Spleen (tissue), 11 donors: ENCODE results near the gene FLOT2. TPM values are rescaled to one million over a fixed set of nuclear protein-coding genes. Genes with fewer than 3 reads are reported as not detected.

ENCODE experiments used
- DNase-seq: peaks from one replicate; pipeline ENCODE4 v3.0.0-alpha.2; 2020
- H3K27ac ChIP-seq, 8 donors: fragments of 200-600 bp; sonication (generic) in 7 of 8; 1 replicate in 4 of 8; 2 replicates in 4 of 8; pipeline versions ENCODE4 v1.5.0 to v1.8.0; 2016 to 2021; ENCODE audit warnings: inconsistent platforms in 4 of 8, mild to moderate bottlenecking in 4 of 8, moderate library complexity in 1 of 8
- H3K27me3 ChIP-seq, 7 donors: fragments of 200-600 bp; sonication (generic) in 6 of 7; replicated peaks in 1 of 7; 1 replicate in 4 of 7; 2 replicates in 3 of 7; pipeline versions ENCODE4 v1.5.0 to v1.8.0; 2016 to 2021; ENCODE audit warnings: inconsistent platforms in 3 of 7, mild to moderate bottlenecking in 1 of 7
- H3K36me3 ChIP-seq, 6 donors: fragments of 200-600 bp; sonication (generic) in 5 of 6; 1 replicate in 4 of 6; 2 replicates in 2 of 6; pipeline versions ENCODE4 v1.5.0 to v1.8.0; 2016 to 2021; ENCODE audit warnings: inconsistent platforms in 2 of 6
- H3K4me1 ChIP-seq, 6 donors: fragments of 200-600 bp; sonication (generic) in 5 of 6; 1 replicate in 3 of 6; 2 replicates in 3 of 6; pipeline versions ENCODE4 v1.5.0 to v1.8.0; 2016 to 2021; ENCODE audit warnings: inconsistent platforms in 3 of 6
- H3K4me3 ChIP-seq, 8 donors: fragments of 200-600 bp; sonication (generic) in 7 of 8; 1 replicate in 4 of 8; 2 replicates in 4 of 8; pipeline versions ENCODE4 v1.5.0 to v1.8.0; 2016 to 2021; ENCODE audit warnings: inconsistent platforms in 4 of 8, mild to moderate bottlenecking in 4 of 8, moderate library complexity in 2 of 8
- H3K9me3 ChIP-seq, 8 donors: fragments of 200-600 bp; sonication (generic) in 7 of 8; 1 replicate in 4 of 8; 2 replicates in 4 of 8; pipeline versions ENCODE4 v1.5.0 to v1.8.0; 2016 to 2021; ENCODE audit warnings: inconsistent platforms in 4 of 8
- POLR2A ChIP-seq, 3 donors: fragments of 450-650 bp; IDR thresholded peaks; one replicate each; pipeline ENCODE4 v1.5.1; 2017; ENCODE audit warnings: antibody characterized with exemption in 3 of 3, mild to moderate bottlenecking in 1 of 3
- POLR2AphosphoS5 ChIP-seq, 3 donors: sonication (generic); formaldehyde crosslinking; IDR thresholded peaks; one replicate each; pipeline ENCODE4 v1.5.1; 2017; ENCODE audit warnings: antibody characterized with exemption in 3 of 3
- WGBS, 5 donors: extraction: QIAGEN DNeasy Blood & Tissue Kit in 3 of 5; methylation state at CpG; one replicate each; pipeline versions ENCODE4 v1.1.5 to v1.1.7; 2013 to 2018; 5-methylcytosine and 5-hydroxymethylcytosine counted together
- intact Hi-C: fragments of 100-400 bp; cut with DNase I; formaldehyde crosslinking; loops from one replicate; pipeline ENCODE4 v1.15.0; 2023; ENCODE audit warnings: low total_unique reads
- polyA plus RNA-seq, 3 donors: library from polyadenylated mRNA; stranded (reverse); fragments of 200-250 nt; gene quantifications; one replicate each; pipeline ENCODE4 v1.2.1, GENCODE V29; 2013
- total RNA-seq, 7 donors: library from RNA; depleted of rRNA in 3 of 7; stranded (reverse); fragments of >200 nt in 3 of 7; fragmentation: NEBNext Ultra II Directional in 4 of 7; extraction: Animal tissue kit (Norgen Biotek cat#: 25700) in 4 of 7; gene quantifications; one replicate each; pipeline versions ENCODE4 v1.1.0 to v1.2.1, GENCODE V29; 2016 to 2021
- TF ChIP-seq, protein P1 (sequence below), 11 experiments: fragments of 200-600 bp in 7 of 11; fragments of 450-650 bp in 4 of 11; sonication (generic) in 4 of 11; IDR thresholded peaks in 8 of 11; conservative IDR thresholded peaks in 3 of 11; 1 replicate in 7 of 11; 2 replicates in 4 of 11; pipeline versions ENCODE4 v1.4.0 to v1.8.0; 2016 to 2021; ENCODE audit warnings: antibody characterized with exemption in 11 of 11, inconsistent platforms in 4 of 11, mild to moderate bottlenecking in 1 of 11
- donor health status: healthy with polysubstance abuse.
- donor health status: DM: no; HTN: no; CAD: no; lungs with moderate emphysema.
- donor health status: DM: no; HTN: no; CAD: no.
- donor health status: Bipolar disorder and iron deficiency.
- donor health status: healthy.
- donor health status: DM: no; HTN: no; CAD: no.
- donor health status: DM: yes; HTN: yes; CAD: no.

FLOT2 gene
- total and polyA plus RNA-seq, 10 donors, result 80.8 to 259 (median 184) TPM

DNA sequence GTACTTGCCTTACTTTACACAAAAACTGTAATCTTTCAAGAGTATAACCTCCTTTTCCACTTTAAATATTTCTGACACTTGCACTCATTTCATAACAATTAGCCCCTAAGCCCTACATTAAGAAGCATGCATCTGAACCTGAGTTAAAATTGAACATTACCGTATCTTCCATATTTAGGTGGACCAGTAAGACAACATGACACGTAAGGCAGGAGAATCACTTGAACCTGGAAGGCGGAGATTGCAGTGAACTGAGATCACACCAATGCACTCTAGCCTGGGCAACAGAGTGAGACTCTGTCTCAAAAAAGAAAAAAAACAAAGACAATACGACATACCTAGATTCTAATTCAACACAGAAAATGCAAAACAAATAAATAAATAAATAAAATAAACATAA is 46.8 kb upstream of the FLOT2 start:
- intact Hi-C loops, result no loop called here

DNA sequence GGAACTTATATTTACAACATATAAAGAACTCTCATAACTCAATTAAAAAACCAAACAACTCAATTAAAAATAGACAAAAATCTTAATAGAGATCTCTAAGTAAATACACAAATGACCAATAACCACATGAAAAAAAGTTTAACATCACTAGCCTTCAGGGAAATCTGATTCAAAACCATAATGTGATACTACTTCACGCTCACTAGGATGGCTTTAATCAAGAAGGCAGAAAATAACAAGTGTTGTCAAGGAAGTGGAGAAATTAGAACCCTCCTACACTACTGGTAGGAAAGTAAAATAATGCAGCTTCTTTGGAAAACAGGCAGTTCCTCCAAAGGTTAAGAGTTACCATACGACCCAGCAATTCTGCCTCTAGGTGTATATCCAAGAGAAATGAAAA is 45.4 kb upstream of the FLOT2 start:
- peaks cover 53 to 100% (median 98%) of the 10 kb centered on the region in 6 donors for H3K4me1 ChIP-seq
- intact Hi-C loops, result no loop called here

More for the DNA sequence above, 46.8 kb upstream of the FLOT2 start:
- 88 to 95% (median 91%) methylated on average over 4 of the region's 4 CpGs for WGBS, 5 donors
- DNase-seq, result no peak
- Histone ChIP-seq H3K36me3 (peaks cover 0 to 44% (median 6%) of the 10 kb centered on the region in 6 donors), H3K9me3 (no peaks in the 10 kb centered on the region), H3K27me3 (no peaks in the 10 kb centered on the region), H3K4me3 (no peak overlapping the region), H3K4me1 (peaks cover 51 to 98% (median 94%) of the 10 kb centered on the region in 6 donors), H3K27ac (peak overlapping the region in 2 of 8 donors; percentile 2 to 100)
- no peak for TF ChIP-seq POLR2A (IDR thresholded peaks at IDR 0.05)
- no peak for TF ChIP-seq POLR2AphosphoS5 (IDR thresholded peaks at IDR 0.05)
- TF ChIP-seq, protein P1, sequence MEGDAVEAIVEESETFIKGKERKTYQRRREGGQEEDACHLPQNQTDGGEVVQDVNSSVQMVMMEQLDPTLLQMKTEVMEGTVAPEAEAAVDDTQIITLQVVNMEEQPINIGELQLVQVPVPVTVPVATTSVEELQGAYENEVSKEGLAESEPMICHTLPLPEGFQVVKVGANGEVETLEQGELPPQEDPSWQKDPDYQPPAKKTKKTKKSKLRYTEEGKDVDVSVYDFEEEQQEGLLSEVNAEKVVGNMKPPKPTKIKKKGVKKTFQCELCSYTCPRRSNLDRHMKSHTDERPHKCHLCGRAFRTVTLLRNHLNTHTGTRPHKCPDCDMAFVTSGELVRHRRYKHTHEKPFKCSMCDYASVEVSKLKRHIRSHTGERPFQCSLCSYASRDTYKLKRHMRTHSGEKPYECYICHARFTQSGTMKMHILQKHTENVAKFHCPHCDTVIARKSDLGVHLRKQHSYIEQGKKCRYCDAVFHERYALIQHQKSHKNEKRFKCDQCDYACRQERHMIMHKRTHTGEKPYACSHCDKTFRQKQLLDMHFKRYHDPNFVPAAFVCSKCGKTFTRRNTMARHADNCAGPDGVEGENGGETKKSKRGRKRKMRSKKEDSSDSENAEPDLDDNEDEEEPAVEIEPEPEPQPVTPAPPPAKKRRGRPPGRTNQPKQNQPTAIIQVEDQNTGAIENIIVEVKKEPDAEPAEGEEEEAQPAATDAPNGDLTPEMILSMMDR (IDR thresholded peaks at IDR 0.05 in 8 of 11, conservative IDR thresholded peaks at IDR 0.05 in 3 of 11), result no peak

DNA sequence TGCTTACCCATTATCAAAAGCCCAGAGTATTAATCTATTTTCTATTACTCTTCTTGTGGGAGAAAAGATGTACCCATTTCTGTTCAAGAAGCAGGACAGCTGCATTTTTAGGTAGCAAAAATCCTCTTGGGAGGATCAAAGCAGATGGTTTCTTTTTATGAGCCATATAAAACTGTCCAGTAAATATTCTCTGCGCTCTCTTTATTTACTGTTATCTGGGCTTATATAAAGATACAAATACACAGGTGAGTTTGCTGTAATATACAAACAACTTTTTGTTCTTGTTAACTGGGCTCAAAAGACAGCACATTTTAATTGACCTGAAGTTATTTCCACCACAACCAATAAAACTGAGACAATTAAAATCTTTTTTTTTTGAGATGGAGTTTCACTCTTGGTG is 43.7 kb upstream of the FLOT2 start:
- Histone ChIP-seq H3K4me1 (peaks cover 49 to 100% (median 98%) of the 10 kb centered on the region in 6 donors), H3K4me3 (no peak overlapping the region), H3K27me3 (no peaks in the 10 kb centered on the region), H3K27ac (peak overlapping the region in 2 of 8 donors; percentile 61 to 74), H3K36me3 (peaks cover 0 to 43% (median 4%) of the 10 kb centered on the region in 6 donors), H3K9me3 (no peaks in the 10 kb centered on the region)
- WGBS, 5 donors, result 89 to 100% (median 96%) methylated on average over 1 of the region's 1 CpG
- intact Hi-C loops, result no loop called here
- TF ChIP-seq POLR2A (IDR thresholded peaks at IDR 0.05) (no peak), POLR2AphosphoS5 (IDR thresholded peaks at IDR 0.05) (no peak)
- TF ChIP-seq, protein P1 (IDR thresholded peaks at IDR 0.05 in 8 of 11, conservative IDR thresholded peaks at IDR 0.05 in 3 of 11), result no peak
- no peak for DNase-seq

More for the DNA sequence above, 45.4 kb upstream of the FLOT2 start:
- no peaks in the 10 kb centered on the region for H3K27me3 ChIP-seq
- TF ChIP-seq, protein P1 (IDR thresholded peaks at IDR 0.05 in 8 of 11, conservative IDR thresholded peaks at IDR 0.05 in 3 of 11), result no peak
- TF ChIP-seq POLR2AphosphoS5 (IDR thresholded peaks at IDR 0.05), result no peak
- TF ChIP-seq POLR2A (IDR thresholded peaks at IDR 0.05), result no peak
- H3K4me3 ChIP-seq, result no peak overlapping the region
- 84 to 92% (median 91%) methylated on average over 2 of the region's 2 CpGs for WGBS, 5 donors
- no peak overlapping the region for H3K27ac ChIP-seq
- no peaks in the 10 kb centered on the region for H3K9me3 ChIP-seq
- H3K36me3 ChIP-seq, result peaks cover 0 to 44% (median 6%) of the 10 kb centered on the region in 6 donors
- DNase-seq, result no peak

DNA sequence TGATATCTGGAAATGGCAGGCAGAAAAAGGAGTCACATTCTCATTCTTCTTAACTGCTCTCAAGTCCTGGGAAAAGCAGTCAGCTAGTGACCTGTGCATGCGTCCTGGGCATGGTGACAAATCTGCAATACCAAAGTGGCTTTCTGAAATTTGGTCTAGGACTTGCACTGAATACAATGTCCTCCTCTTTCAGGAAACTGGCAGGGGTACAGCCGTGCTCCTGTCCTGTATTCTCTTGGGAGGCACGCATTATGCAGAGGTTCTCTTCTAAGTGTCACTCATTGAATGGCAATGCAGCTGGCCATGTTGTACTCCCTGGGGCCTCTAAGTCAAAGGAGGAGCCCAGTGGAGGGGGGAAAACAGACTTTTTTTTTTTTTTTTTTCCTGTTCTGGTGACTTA is 43.1 kb upstream of the FLOT2 start:
- intact Hi-C loops, result no loop called here
- TF ChIP-seq, protein P1 (IDR thresholded peaks at IDR 0.05 in 8 of 11, conservative IDR thresholded peaks at IDR 0.05 in 3 of 11), result no peak
- no peak for TF ChIP-seq POLR2A (IDR thresholded peaks at IDR 0.05)
- TF ChIP-seq POLR2AphosphoS5 (IDR thresholded peaks at IDR 0.05), result no peak
- Histone ChIP-seq H3K4me1 (peaks cover 50 to 100% (median 98%) of the 10 kb centered on the region in 6 donors), H3K27ac (peak overlapping the region in 7 of 8 donors; percentile 8 to 79 (median 56)), H3K36me3 (peaks cover 0 to 47% (median 4%) of the 10 kb centered on the region in 6 donors), H3K27me3 (no peaks in the 10 kb centered on the region), H3K9me3 (no peaks in the 10 kb centered on the region), H3K4me3 (peak overlapping the region in 1 of 8 donors; percentile 23)
- 30 to 57% (median 52%) methylated on average over 3 of the region's 3 CpGs for WGBS, 5 donors
- no peak for DNase-seq
